NCI-H446 treated with DMSO at 0.1 percent for 48 hours (cell line): Measurements from ENCODE around the gene AP2B1.
"Not testable (repeated sequence)": the region's sequence is repeated elsewhere in the genome, so short reads cannot be mapped to it uniquely, and the experiment has no call there.

ENCODE experiments used
- DNase-seq: peaks from one replicate; lab custom pipeline; 2025; lab: John Stamatoyannopoulos, UW

Gene AP2B1

DNA sequence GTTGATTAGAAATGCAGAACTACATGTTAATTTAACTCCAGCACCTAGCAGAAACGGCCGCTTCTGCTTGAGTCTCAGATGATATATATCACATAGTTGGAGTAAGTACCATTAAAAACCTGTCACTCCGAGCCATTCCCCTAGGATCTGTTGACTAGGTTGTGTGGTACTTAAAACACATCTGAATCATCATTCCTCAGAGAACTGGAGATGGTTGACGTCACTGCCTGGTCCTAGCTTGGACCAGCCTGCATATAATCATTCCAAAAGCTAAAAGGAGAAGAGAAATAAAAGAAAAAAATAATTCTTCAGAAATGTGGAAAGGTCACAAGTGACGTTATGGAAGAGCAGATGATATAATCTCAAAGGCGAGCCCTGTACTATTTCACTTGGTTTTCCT lies 113.0 kb downstream of the AP2B1 start:
- DNase-seq: no peak

DNA sequence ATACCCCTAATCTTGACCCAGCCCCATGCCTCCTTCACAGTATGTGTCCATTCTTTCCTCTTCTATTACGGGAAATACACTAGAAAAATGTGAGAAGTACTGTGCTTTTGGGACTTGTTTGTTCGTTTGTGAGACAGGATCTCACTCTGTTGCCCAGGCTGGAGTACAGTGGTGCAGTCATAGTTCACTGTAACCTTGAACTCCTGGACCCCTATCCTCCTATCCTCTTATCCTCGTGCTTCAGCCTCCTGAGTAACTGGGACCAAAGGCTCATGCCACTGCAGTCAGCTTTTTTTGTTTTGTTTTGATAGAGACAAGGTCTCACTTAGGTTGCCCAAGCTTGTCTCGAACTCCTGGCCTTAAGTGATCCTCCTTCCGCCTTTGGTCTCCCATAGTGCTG lies 114.4 kb downstream of the AP2B1 start:
- no peak for DNase-seq

DNA sequence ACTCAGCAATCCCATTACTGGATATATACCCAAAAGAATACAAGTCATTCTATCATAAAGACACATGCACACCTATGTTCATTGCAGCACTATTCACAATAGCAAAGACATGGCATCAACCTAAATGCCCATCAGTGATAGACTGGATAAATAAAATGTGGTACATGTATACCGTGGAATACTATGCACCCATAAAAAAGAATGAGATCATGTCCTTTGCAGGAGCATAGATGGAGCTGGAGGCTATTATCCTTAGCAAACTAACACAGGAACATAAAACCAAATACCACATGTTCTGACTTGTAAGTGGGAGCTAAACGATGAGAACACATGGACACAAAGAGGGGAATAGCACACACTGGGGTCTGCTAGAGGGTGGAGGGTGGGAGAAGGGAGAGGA lies 116.2 kb downstream of the AP2B1 start:
- not testable (repeated sequence) for DNase-seq

DNA sequence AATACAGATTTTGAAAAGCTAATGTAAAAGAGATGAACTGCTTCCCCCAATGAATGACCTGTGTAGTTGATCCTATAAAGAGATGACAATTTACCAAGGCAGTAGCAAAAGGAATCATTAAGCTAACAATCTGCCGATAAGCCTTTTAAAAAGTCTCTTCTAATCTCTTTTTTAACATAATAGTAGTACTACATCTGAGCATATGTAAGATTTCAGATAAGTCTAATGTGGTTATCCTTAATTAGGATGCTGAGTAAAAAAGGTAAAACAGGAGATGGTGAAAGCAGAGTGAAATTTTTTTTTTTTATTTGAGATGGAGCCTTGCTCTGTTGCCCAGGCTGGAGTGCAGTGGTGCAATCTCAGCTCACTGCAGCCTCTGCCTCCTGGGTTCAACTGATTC lies 118.1 kb downstream of the AP2B1 start:
- DNase-seq: no peak

DNA sequence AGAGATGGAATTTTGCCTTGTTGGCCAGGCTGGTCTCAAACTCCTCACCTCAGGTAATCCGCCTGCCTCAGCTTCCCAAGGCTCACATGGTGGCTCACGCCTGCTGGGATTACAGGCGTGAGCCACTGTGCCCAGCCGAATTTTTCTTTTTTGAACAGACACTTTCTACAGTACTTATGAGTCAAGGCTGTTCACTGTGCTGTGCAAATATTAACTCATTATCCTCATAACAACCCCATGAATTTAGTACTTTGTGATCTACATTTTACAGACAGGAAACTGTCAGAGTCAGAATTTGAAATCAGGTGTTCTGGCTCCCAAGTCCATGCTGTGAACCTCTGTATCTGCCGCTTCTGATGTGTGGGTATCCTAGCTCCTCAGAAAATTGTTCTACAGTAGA lies 118.6 kb downstream of the AP2B1 start:
- DNase-seq: no peak

DNA sequence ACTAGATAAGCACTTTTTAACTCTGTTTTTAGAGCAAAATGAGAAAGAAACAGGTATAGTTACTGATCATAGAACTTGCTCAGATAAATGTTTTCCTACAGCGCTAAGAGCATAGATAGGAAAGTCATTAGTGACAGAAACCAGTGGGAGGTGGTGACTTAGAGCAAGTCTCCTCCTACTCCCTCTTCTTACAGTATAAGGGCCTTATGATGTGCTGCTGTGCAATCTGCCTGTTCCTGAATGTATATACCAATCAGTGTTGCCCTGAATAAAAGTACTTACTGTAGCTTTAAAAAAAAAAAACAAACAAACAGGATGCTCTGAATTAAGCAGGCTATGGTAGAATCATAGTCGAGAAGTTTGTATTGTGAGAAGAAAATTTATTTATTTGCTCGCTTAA lies 121.0 kb downstream of the AP2B1 start:
- DNase-seq: no peak

DNA sequence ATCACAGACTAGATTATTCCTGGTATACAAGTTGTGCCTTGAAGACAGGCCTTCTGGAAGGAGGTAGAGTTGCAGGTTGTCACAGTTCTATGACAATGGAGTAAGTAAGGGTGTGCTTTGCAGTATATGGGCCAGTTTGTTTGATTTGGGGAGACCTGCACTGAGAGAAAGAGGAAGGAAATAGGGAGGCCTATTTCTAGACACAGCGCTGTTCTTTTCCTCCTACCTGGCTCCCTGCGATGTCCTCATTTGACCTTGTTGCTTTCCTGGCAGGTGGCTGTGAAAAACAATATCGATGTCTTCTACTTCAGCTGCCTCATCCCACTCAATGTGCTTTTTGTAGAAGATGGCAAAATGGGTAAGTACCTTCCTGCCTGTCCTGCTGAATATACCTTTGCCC lies 121.8 kb downstream of the AP2B1 start:
- no peak for DNase-seq

DNA sequence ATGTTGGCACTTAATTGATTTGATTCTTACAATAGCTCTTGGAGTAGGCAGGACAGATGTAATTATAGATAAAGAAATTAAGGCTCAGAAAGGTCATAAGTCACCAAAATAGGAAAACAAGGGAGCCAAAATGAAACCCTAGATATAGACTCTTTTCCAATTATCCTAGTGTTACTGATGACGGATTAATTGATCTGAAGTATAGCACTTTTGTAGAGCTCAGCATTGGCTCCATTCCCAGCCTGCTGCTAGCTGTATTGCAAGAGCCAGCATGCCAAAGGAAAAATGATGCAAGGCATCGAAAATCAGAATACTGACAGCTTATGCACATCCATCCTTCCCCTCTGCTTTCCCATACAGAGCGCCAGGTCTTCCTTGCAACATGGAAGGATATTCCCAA lies 122.8 kb downstream of the AP2B1 start:
- DNase-seq: peak; percentile 49

DNA sequence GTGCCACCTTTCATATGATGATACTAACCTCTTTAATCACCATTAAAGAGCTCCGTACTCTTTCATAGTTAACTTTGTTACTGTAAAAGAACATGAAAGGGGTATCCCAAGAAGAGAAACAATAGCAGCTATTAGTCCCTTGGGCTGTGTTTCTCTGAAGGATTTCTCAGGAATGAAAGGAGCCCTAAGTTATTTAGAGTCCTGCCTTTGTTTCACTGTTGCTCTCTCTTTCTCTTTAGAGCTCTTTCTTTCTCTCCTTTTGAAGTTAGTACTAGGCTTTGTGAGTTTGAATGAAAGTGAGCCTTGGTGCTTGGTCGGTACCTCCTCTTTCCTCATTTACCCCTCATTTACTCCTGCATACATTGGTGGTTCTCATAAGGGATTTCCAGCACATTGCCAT lies 123.8 kb downstream of the AP2B1 start:
- DNase-seq: no peak

DNA sequence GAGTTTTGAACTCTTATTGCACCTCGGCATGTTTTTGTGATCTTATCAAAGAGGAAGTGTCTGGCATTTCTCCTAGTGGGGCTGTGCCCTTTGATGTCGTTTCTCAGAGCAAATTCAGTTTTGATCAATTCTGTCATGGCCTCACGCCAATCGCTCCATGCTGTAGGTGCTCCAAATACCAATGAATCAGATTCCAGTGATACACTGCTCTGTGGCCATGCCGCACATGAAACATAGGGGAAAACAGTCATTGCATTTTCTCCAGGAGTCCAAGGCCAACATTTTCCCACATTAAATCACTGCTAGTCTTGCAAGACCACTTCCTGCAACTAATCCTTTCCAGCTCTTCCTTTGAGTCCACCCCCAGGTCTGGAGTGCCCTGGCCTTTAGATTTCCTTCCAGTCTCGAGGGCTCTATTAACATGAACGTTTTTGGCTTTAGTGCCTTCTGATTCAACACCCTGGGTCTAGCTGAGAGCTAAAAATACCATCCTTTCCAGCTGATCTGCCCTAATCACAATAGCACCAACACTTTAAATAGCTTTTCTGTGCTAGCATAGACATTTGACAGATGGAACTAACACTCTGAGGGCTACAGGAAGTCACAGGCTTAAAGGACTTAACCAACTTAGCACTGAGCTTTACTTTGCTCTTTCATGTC lies 126.1 kb downstream of the AP2B1 start:
- no peak for DNase-seq

DNA sequence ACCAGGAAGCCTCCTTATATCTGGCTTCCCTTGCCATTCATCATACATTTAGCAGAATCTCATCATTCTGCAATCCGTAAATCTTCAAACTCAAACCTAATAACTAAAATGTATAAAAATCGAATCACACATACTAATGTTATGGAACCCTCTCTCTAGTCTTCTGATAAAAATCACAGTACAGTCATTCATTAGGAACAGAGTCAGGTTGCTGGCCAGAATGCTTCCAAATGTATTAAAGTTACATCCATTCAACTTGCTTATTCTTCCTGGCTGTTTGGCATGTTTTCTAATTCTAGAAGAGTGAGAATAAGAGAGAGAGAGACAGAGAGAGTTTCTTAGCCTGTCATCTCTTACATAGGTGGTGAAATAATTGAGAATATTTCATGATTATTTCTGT lies 127.9 kb downstream of the AP2B1 start:
- DNase-seq: no peak

DNA sequence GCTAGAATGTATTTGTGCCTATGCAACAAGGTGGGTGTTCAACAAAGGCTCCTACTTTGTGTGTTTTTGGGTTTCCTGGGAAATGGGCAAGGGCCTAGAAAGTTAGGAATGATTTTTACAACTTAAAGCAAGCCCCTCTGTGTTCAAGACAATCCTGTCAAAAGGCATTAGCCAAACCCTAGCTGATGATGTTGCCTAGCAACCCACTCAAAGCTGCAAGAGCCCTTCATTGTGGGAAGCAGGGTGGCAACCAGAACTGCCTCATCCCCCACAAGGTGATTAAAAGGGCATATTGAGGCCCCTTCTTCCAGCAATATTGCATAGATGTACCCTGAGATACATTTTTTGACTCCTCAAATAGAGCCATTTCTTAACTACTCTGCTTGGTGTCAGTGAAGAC lies 128.3 kb downstream of the AP2B1 start:
- no peak for DNase-seq

DNA sequence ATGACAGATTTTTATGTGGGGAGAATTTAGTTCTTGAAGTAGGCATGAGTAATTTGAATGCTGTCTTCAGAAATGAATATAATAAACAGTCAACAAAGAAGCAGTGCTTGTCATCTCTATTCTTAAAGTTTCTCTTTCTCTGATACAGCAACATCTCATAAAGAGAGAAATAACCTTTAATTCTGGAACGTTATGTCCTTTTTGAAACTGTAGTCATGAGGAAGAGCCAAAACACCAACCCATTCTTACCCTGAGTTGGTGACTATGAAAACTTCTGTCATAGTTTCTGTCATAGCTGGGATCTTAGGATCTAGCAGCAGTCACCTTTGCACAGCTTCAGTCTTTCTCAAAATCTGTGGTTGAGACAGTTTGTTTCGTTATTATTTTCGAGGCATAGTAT lies 129.1 kb downstream of the AP2B1 start:
- no peak for DNase-seq

DNA sequence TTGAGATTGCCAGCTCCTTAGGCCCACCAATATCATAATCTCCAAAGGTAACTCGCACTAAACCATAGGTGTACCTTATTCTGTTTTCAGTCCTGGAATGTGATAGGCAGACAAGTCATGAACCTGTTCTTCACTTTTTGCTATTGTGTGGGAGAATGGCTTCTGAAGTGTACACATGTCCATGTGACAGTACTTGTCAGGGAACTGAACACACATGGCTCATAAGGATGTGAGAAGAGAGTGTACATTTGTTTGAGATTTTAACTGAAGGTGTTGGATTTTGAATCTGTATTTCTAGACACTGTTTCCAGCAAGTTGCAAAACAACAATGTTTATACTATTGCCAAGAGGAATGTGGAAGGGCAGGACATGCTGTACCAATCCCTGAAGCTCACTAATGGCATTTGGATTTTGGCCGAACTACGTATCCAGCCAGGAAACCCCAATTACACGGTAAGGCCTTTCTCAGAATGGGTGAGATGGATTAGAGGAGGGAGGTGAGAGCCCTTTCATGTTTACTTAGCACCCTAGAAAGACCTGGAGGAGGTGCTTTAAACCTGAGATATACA lies 129.9 kb downstream of the AP2B1 start:
- no peak for DNase-seq

DNA sequence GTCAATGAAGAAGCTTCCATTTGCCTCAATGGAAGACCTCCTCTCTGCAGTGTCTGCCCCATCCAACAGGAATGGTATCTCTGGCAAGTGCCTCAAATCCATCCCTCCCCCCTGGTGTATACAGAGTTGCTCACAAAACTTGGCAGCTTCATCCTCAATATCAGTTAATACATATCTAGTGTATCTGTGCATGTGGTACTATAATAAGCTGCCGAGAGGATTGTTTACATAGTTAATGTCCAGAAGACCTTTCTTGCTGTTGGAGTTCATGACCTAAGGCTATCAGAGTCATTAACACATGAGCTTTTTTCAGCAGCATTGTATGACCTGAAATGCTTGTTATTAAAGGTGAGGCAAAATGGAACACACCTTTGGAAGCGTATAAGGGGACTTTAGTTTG lies 130.4 kb downstream of the AP2B1 start:
- no peak for DNase-seq

DNA sequence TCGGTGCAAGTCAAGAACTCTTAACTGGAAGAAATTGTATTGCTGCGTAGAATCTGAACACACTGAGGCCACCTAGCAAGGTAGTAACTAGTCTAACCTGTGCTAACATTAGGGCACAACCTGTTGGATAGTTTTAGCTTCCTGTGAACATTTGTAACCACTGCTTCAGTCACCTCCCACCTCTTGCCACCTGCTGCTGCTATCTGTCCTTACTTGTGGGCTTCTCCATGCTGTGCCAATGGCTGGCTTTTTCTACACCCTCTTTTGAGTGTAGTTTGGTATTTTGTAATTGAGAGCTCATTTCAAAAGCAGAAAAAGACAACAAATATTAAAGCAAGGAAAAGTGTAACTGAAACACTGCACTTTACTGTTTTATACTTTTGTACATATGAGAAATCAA lies 136.6 kb downstream of the AP2B1 start:
- no peak for DNase-seq

DNA sequence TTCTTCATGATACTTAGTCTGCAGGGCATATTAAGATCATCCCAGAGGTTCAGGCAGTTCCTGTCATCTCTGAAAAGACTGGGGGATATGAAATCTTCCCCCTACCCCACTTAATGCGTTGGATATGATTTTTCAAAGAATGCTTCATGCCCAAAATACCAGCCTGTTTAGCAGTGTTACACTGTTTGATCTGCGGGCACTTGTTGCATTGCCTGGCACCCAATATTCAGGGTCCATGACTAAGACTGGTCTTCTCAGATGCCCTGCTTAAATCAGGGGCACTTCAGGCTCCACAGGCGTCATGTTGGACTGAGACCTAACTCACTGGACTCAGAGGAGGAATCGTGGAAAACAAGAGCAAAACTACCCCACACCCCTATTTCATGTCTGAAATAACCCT lies 137.9 kb downstream of the AP2B1 start:
- DNase-seq: no peak

DNA sequence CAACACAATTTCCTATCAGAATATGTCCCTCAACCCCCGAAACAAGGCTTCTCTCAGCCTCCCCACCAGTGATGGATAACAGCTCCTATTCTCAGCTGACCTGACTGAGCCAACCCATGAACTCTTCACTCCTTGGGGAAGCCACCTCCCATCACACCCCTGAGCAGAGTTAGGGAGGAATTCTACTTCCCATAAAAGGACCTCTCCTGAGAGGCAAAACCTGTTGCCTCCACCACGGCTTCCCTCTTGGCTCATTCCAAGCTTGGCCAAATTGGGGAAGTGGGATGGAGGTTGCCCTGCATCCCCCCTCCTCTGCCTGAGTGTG lies 138.6 kb downstream of the AP2B1 start:
- no peak for DNase-seq

DNA sequence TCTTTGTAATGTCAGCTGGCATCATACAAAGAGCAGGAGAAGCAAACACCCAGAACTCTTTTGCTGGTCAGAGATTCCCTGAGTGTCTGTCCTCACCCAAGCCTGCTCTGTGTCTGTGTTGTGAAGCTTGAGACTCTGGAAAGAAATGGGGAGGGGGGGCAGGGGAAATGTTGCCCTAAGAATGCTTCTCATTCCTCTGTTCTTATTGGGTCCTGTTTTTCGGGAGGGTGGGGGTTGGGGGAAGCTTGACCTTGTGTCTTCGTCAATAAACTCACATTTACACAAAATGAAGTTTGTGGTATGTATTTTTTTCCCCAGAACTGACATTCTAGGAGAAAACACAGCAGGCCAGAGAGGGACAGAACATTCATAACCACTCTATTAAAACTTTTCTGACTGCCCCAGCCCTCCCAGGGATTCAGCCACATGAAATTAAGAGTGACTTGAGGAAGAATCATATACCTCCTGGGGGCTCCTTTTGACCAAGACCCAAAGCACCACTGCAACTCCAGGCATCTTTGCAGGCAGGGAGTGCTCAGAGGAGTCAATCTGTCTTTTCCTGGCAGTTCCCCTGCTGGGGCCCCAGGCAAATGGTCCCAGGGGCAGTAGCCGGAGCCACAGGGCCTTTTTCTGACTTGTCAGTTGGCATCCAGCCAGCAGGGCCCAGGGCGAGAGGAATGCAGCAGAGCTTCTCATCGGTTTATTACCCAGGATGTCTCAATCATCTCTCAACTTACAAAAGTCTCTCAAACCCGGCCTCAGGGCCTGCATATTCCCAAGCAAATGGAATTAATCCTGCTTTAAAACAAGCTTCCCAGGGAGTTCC lies 139.2 kb downstream of the AP2B1 start:
- no peak for DNase-seq

DNA sequence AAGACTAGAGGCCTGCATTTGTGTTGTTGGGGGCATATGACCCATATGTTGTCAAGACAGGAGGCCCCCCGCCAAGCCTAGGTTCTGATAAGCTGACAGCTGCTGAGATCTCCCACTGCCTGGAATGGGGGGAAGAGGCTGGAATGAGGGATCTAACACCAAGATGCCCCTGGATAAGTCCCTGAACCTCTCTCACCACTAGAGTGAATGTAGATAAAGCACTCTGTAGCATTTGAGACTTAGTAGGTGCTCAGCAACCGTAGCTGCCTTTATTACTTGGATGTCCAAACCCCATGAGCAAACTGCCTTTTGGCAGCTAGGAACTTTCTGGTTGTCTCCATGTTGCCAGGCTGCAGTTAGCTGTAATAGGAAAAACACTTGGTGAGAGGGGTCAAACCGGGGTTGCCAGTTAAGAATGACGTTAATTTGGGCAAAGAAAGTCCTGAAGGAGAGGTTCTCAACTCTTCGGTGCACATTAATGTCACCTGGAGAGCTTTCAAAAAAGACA lies 139.9 kb downstream of the AP2B1 start:
- no peak for DNase-seq

DNA sequence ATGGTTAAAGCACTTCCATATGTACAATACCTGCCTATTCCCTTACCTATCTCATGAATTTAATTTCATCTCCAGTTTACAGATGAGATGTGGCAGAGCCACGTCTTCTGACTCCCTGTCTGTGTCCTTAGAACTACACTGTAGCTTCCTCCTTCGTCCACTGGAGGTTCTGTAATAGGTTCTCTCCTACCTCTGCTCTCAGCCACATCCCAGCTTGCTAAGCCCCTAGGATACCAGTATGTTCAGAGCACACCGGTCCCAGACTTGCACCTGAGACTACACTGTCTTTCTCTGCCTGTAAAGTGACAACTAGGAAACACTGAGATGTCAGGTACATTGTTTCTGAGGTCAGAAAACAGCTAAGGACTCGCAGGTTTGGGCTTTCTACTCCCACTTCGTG lies 140.5 kb downstream of the AP2B1 start:
- no peak for DNase-seq

DNA sequence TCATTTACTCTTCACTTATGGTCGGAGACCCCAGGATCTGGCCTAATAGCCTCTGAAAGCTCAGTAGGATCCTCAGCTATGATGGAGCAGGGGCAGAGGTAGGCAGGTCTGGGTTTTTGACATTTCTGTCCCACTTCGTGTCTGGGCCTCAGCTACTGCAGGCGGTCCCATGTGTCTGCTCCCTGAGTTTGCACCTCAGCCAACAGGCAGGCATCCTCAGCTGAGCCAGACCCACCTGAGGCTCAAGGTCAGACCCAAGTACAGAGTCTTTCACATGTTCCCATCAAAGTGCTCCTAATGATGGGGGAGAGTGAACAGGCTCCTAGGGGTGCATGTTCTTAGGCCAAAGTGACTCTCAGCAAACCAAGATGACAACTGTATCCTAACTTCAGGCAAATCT lies 141.4 kb downstream of the AP2B1 start:
- DNase-seq: no peak

DNA sequence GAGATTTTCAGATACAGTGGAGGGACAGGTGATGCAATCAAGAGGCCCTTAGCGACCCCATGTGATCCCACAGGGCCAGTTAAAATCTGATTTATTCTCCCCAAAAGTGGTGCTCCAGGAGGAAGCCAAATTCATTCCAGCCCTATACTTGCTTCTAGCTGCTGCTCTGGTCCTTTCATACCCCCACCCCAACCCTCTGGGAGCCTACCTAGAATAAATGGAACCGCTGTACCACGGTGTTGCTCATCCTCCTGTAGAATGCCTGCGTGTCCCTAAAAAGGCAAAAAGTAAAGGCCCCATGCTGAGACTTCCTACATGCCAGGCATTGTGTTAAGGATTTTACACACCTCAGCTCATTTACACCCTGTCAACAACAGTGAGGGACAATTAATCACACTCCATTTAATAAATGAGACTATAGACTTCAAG lies 142.3 kb downstream of the AP2B1 start:
- DNase-seq: no peak
